GM18517 (cell line): ENCODE measurements around the gene LKAAEAR1.
A peak's percentile ranks its signal among the peaks of the same experiment; 100 is the strongest.

Experiments
- ATAC-seq: cut with Tn5 transposase; IDR thresholded peaks from one replicate; pipeline ENCODE4 v1.9.1; 2021; ENCODE audit warnings: mild to moderate bottlenecking, moderate library complexity; ENCODE audit not compliant: unreplicated experiment

LKAAEAR1 gene

DNA sequence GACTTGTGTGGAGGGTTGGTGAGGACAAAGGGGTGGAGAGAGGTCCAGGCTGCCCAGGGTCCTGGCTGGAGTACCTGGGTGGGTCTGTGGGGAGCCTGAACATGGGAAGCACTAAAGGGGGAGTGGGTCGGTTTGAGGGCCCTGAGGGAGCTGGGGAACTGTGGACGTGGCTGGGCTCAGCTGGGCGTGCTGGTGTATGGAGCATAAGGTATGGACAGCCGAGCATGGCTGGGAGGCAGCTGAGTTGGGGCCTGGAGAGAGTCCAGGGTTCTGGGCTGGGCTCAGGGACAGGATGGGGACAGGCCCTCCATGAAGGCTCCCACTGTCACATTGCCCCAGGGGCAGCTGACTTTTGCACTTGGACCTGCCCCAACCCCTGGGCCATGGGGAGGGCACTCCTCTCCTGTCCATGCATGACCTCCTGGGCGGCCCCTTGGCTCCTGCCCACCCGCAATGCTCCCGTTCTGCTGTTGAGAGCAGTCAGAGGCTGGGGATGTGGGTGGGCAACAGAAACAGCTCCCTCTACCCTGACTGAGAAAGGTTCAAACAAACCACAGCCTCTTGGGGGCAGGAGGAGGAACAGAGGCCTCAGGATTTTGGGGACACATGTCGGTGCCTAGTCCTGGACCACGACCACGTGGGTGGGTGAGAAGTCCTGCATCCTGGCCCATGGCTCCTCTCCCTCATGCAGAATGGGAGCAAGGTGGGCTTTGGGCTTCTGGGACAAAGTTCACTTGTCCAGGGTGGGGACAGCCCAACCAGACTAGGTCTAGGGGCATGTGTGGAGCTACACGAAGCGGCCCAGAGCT lies 43.8 kb downstream of the LKAAEAR1 start:
- ATAC-seq = no peak

DNA sequence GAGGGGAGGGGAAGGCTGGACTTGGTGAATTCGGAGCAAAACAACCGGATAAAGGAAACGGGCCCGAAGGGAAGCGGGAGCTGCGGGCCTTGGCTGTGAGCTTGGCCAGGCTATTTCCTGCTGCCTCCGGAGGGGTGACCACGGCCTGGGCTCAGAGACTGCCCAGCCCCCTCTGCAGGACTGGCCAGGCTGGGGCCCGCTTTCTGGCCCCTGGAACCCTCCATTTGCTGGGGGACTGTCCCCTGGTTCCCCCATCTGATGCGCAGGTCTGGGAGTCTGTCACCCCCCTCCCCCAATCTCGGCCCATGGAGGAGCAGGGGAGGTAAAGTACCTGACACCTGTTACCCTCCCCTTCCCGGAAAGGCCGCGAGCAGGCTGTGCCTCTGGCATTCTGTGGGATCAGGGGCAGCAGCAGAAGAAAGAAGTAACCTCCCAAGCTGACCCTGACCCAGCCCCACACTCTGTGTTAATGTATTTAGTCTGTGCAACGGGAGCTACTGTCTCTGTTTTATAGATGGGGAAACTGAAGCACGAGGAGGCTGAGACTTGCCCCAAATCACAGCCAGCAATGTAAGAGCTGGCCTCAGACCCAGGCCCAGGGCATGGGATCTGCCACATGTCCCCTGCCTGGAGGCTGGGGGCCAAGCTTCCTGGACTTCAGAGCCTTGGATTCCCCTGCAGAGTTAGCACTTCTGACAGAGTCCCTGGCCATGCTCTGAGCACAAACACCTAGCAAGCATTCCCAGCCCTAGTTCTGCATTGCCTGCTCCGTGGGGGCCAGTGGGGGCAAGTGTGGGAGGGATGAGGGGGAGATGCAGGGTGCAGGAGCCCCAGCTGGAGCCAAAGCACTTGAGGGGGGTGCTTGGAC lies 44.7 kb downstream of the LKAAEAR1 start:
- ATAC-seq = no peak

DNA sequence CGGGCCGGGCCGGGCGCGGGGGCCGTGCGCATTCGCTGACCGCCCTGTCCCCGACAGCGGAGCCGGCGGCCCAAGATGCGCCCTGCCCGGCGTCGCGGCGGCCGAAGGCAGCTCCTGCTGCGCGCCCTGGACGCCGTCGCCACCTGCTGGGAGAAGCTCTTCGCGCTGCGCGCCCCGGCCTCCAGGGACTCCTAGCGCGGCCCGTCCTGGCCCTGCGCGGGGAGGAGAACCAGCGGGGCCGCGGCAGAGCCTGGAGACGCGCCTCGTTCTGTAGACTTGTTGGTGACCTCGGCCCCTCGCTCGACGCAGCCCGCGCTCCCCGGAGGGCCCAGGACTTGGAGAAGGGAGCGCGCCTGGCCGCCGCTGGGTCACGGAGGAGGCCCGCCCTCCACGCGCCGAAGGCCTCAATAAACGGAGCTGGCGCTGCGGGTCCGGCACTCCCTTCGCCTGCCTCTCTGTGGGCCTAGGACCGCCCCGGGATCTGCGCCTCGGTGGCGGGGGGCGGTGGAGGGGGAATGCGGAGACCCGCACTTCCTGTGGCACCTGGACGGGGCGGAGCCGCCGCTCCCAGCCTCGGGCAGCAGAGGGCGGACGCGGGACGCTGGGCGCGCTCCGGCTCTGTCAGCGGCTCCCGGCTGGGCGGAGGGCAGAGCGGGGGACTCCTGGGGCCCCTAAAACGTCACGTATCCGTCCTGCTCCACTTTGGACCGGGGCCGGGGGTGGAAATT lies 45.5 kb downstream of the LKAAEAR1 start:
- peak; percentile 63 for ATAC-seq

DNA sequence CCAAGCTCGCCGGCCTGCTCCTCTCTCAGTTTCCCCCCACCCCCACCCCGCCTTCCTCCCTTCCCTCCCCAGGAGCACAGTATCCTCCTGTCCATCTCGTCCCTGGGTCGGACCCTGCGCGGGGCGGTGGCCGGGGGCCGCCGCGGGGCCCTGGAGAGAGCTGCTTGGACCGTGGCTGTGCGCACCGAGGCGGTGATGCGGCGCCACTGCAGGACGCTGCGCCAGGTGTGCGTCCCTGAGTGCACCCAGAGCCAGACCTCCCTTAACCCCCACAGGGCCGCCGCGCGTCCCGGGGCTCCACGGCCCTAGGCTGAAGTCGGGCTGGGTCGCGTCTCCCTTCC lies 46.0 kb downstream of the LKAAEAR1 start:
- peak; percentile 32 for ATAC-seq

DNA sequence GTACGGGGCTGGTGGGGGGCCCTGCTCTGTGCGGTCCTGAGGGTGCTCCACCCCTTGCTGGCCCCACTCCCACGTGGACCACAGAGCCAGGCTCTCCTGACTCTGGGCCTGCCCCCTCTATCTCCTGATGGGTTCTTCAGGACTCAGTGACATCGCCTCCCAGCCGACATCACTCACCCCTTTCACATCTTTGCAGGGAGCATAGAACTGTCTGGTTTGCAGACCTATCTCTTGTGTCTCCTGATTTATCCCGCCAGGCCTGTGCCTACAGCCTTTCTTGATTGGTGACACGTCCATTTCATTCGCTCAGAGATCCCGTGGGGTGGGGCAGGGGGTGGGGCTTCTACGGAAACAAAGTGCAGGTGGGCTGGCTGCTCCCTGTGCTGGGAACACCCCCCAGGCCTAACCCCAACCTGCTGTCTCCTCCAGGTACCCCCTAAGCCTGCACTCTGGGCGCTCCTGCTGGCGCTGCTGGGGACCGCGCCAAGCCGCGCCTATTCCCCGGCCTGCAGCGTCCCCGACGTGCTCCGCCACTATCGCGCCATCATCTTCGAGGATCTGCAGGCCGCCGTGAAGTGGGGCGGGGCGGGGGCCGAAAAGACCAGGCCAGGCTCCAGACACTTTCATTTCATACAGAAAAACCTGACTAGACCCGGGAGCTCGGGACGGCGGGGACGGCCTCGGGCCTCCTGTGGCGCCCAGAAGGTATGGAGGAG lies 46.5 kb downstream of the LKAAEAR1 start:
- no peak for ATAC-seq

DNA sequence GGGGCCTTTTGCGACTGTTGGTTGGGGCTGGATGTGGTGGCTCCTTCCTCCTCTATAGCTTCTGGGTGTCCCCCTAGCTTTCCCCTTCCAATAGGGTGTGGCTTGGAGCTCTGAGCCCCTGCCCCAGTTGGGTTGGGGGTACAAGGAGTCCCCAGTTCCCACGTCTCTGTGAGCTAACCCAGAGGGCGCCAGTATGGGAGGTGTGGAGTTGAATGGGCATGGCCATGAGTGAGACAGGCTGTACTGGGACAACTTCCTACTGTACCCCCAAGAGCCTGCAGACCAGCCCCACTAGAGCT lies 47.0 kb downstream of the LKAAEAR1 start:
- no peak for ATAC-seq

DNA sequence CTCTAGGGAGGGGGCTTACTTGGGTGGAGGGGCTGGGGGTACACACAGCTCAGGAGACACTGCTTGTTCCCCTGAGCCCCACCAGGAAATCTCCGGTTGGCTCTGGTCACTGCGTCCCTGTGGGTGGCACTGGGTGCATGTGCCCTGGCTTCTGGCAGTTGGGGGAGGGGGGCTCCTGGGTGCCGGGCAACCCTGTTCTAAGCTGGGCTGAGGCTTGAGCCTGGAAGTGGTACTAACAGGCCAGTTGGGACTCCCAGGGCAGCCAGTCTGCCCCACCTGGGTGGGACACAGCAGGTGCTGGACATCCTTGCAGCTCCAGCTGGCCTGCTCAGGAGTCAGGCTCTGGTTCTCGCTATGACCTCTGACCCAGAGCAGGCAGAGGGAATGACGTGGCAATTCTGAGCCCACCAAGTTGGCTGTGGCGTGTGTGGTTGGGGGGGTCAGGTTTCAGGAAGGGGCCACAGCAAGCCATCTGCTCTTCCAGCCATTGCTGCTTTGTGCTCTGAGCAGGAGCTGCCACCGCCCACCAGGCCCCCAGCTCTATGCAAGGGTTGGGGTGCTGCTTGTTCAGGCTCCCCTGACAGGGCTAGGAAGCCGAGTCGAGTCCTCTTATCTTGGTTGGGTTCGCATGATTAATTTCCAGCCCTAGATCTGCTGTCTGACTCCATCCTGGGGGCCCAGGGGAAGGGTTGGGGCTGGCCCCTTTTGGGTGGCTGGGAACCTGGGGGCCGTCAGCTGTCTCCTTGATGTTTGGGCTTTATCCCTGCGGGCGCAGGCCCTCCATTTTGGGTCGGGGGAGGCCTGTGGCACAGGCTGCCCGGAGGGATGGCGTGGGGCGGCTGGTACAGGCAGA lies 47.6 kb downstream of the LKAAEAR1 start:
- no peak for ATAC-seq

DNA sequence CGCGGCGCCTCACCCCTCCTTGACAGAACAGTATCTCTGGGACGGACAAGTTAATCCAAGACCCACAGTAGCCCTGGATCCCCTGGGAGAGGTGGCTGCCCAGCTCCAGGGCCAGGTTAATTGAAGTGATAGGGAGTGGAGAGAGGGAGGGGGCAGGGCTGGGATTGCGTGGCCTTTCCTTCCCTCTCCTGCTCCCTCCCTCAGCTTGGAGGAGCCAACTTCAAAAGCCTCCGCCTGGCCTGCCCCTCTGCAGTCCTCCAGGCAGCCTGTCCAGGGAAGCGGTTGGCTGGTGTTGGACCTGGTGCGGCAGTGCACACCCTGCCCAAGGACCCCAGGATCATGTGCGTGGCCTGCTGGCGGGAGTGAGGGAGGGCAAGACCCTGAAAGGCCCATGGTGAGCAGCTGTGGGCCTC lies 48.3 kb downstream of the LKAAEAR1 start, which contains the start of gene C20orf204:
TSS of gene C20orf204 (plus strand) at position 250 of the 413 bp plus-strand sequence. CDS start at position 392, 142 bp downstream.
- no peak for ATAC-seq

DNA sequence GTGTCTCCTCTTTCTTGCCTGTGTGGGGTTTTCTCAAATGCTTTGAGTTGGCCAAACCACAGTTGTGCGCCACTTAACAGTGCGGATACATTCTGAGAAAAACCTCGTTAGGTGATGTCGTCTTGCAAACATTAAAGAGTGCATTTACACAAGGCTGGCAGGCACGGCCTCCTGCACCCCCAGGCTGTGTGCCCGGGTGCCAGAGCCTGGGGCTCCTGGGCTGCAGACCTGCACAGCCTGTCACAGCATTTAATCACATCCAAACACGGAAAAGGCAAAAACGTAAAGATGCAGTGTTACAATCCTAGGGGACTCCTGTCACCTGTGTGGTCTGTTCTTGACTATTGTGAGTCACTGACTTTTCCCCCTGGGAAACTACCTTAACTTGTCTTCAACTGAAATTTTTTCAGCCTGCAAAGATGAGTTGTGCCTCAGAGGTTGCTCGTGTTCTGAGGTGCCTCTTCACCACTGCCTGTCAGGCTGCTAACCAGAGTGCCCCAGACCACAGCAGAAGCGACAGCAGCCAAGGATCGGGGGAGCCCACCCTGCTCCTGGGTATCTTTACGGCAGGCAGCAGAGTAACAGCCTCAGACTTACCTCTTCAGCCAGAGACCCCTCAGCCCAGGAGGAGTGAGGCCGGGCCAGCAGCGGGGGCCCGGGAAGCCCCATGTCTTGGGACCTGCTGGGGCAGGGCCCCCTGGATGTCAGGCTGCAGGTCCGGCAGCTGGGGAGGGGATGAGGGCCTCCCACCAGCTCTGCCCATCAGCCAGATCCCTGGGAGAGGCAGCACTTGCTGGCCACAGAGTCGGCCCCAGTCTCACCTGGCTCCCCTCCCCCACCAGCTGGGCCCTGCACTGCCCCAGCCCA lies 48.9 kb downstream of the LKAAEAR1 start:
- no peak for ATAC-seq

DNA sequence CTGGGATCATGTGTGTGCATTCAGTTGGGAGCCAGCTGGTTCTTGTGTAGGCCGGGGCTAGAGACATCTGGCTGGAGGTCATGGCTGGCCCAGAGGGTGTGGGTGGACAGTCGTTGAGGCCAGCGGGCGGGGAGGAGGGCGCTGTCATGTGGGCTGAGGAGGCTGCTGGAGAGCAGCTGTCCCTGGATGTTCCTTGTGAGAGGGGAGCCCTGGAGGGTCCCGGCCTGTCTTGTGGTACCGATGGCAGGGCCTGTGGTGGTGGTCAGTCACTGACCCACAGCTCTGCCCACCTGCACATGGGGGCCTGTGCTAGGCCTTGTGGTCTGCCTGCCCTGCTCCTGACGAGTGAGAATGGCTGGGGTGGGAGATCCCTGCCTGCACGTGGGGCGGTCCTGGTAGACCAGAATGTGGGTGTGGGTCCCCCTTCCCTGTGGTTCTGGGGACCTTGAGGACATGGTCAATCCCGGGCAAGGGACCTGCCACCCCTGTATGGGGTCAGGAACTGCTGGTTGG lies 50.2 kb downstream of the LKAAEAR1 start:
- ATAC-seq = no peak
